Stimulated activated CD4-positive, alpha-beta T cell treated with anti-CD3 and anti-CD28 coated beads, Interleukin-12 subunit alpha, Interleukin-12 subunit beta, amount 100 ng/mL, for 48 hours (primary cell): ENCODE results near the gene SLC25A44.

Source experiments
- DNase-seq, 3 donors: peaks; one replicate each; pipeline ENCODE4 v3.0.0-alpha.2; 2020; ENCODE audit warnings: low read depth in 2 of 3, low spot score in 1 of 3

SLC25A44 gene

GRCh38 chr1:156233426-156234127 is 39.7 kb downstream of the SLC25A44 start:
- no peak for DNase-seq

GRCh38 chr1:156236164-156236563 is 42.3 kb downstream of the SLC25A44 start:
- DNase-seq = no peak

GRCh38 chr1:156238248-156238647 is 44.3 kb downstream of the SLC25A44 start:
- no peak for DNase-seq

GRCh38 chr1:156241311-156241811 is 47.5 kb downstream of the SLC25A44 start:
- no peak for DNase-seq

GRCh38 chr1:156241926-156242325 is 48.0 kb downstream of the SLC25A44 start, which contains the start of gene BGLAP:
BGLAP (plus strand) TSS chr1:156242184; CDS start chr1:156242232, 48 bp downstream.
- DNase-seq = no peak

- no peak for DNase-seq
Measured at GRCh38 chr1:156242738-156243137, 48.8 kb downstream of the SLC25A44 start.

- DNase-seq = no peak
Measured at GRCh38 chr1:156244126-156244525, 50.2 kb downstream of the SLC25A44 start.

- DNase-seq = no peak
Measured at GRCh38 chr1:156244712-156245111, 50.8 kb downstream of the SLC25A44 start.

GRCh38 chr1:156245451-156246232 is 51.7 kb downstream of the SLC25A44 start:
- DNase-seq = peak in 1 of 3 donors; percentile 14

GRCh38 chr1:156246241-156246780 is 52.4 kb downstream of the SLC25A44 start:
- no peak for DNase-seq

- no peak for DNase-seq
Measured at GRCh38 chr1:156246781-156247459, 53.0 kb downstream of the SLC25A44 start.

- DNase-seq = no peak
Measured at GRCh38 chr1:156247460-156248322, 53.8 kb downstream of the SLC25A44 start, which contains the start of gene PAQR6. PAQR6 (minus strand) TSS chr1:156248056; CDS start chr1:156246731, 1,325 bp downstream.

GRCh38 chr1:156248323-156248683 is 54.4 kb downstream of the SLC25A44 start:
- no peak for DNase-seq

GRCh38 chr1:156249593-156249992 is 55.7 kb downstream of the SLC25A44 start:
- no peak for DNase-seq

- DNase-seq = no peak
Measured at GRCh38 chr1:156251527-156251926, 57.6 kb downstream of the SLC25A44 start.

- DNase-seq = no peak
Measured at GRCh38 chr1:156253634-156254033, 59.7 kb downstream of the SLC25A44 start.

- DNase-seq = no peak
Measured at GRCh38 chr1:156257711-156258110, 63.8 kb downstream of the SLC25A44 start.

- DNase-seq = no peak
Measured at GRCh38 chr1:156258859-156259258, 65.0 kb downstream of the SLC25A44 start.

GRCh38 chr1:156259805-156260204 is 65.9 kb downstream of the SLC25A44 start:
- DNase-seq = no peak

GRCh38 chr1:156260896-156261295 is 67.0 kb downstream of the SLC25A44 start:
- DNase-seq = no peak
